Femur (tissue), 1 donor: Measurements from ENCODE around the gene KBTBD12.
A peak's percentile ranks its signal among the peaks of the same experiment; 100 is the strongest.
"Not testable (repeated sequence)": the region's sequence is repeated elsewhere in the genome, so short reads cannot be mapped to it uniquely, and the experiment has no call there.

ENCODE experiments used
- DNase-seq: peaks from one replicate; pipeline ENCODE4 v3.0.0-alpha.2; 2017

The KBTBD12 gene, protein sequence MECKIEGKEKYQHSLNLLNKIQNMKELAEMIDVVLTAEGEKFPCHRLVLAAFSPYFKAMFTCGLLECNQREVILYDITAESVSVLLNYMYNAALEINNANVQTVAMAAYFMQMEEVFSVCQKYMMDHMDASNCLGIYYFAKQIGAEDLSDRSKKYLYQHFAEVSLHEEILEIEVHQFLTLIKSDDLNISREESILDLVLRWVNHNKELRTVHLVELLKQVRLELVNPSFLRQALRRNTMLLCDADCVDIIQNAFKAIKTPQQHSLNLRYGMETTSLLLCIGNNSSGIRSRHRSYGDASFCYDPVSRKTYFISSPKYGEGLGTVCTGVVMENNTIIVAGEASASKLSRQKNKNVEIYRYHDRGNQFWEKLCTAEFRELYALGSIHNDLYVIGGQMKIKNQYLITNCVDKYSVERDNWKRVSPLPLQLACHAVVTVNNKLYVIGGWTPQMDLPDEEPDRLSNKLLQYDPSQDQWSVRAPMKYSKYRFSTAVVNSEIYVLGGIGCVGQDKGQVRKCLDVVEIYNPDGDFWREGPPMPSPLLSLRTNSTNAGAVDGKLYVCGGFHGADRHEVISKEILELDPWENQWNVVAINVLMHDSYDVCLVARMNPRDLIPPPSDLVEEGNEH

DNA sequence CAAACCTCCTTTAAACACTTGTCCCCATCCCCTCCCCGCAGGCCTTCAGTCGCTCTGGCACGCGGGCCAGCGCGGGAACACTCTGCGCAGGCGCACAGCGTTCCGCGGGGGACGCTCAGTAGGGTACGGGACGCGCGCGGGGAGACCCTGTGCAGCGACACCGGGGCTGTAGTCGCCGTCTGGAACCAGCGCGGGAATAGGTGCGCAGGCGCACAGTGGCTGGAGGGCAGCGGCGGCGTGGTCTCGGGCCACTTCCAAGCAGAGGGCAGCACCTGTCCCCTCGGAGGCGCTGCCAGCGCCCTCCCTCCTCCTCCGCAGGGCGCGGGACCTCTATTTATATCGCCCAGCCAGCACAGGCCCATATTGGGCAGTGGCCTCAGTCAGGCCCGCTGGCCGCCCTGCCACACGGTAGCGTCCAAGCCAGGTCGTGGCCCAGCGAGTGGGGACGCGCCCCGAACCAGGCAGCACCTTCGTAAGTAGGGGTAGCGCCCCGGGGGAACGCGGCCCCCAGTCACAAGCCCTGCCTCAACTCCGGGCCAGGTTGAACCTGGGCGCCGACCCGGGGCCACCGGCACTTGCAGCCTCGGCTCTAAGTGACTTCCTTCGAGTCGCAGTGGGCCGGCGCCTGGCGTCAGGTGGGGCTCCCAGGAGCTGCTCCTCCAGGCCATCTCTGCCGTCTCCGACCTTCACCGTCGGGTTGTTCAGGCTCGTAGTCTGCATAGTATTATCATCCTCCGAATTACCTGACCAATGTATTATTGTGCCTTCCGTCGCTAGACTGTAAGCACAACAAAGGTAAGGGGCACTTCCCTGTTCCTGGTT lies at the start of gene KBTBD12:
KBTBD12 (plus strand) TSS at position 118 of the 822 bp plus-strand sequence. CDS start 7,830 bp downstream, outside the sequence.
- DNase-seq: peak; percentile 79

DNA sequence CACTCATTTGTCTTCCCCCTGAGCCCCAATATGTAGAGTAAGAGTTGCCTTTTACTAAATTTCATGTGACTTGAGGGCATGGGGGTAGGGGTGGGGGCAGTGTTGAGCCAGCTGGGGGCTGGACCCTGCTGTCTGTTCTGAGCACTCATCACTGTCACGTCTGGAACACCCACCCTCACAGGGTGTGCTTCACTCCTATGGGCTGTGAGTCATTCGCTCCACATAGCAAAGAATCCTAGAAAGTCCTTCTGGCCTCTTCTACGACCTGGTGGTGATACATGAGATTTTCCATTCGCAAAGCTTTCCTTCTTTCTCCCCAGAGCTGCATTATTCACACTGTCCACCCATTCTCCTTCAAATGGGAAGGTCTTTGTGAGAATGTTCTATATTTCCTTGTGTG lies 49.1 kb upstream of the KBTBD12 start:
- DNase-seq: no peak

DNA sequence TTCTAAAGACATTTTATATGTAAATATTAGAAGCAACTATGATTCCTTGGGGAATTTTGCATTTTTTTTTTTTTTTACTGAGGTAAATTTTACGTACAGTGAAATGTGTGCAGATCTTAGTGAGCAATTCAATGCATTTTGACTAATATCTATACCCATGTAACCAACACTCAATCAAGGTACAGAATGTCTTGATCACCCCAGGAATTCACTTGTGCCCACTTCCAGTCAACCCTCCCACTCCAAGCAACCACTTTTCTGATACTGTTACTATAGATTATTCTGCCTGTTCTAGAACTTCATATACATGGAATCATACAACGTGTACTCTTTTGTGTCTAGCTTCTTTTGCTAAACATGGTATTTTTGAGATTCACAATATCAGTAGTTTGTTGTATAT lies 47.6 kb upstream of the KBTBD12 start:
- DNase-seq: no peak

DNA sequence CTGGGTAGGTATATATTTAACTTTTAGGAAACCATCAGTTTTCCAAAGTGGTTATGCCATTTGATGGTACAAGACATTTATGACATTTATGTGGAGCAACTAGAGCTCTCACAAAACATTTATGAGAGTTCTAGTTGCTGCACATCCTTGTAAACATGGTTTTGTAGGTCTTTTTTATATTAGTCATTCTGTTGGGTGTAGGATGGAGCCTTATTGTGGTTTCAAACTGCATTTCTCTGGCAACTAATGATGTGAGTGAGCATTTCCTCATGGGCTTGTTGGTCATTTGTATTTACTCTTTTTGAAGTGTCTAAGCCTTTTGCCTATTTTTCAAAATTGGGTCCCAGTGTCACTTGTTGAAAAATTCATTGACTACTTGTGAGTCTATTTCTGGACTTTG lies 47.0 kb upstream of the KBTBD12 start:
- no peak for DNase-seq

GRCh38 chr3:127870156-127870555 lies 44.9 kb upstream of the KBTBD12 start:
- no peak for DNase-seq

DNA sequence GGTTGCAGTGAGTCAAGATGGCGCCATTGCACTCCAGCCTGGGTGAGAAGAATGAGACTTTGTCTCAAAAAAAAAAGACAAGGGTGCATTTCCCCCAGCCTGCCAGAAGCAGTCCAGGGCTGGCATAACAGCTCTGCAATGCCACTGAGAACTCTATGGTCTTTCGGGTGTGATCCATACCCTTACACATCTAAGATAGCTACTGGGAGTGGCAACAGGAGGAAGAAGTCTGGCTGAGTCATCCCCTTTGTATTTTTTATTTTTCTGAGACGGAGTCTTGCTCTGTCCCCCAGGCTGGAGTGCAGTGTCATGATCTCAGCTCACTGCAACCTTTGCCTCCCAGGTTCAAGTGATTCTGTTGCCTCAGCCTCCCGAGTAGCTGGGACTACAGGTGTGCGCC lies 40.9 kb upstream of the KBTBD12 start:
- DNase-seq: not testable (repeated sequence)

GRCh38 chr3:127881586-127881985 lies 33.4 kb upstream of the KBTBD12 start:
- no peak for DNase-seq

- no peak for DNase-seq
Observed at GRCh38 chr3:127884041-127884440, 31.0 kb upstream of the KBTBD12 start.

DNA sequence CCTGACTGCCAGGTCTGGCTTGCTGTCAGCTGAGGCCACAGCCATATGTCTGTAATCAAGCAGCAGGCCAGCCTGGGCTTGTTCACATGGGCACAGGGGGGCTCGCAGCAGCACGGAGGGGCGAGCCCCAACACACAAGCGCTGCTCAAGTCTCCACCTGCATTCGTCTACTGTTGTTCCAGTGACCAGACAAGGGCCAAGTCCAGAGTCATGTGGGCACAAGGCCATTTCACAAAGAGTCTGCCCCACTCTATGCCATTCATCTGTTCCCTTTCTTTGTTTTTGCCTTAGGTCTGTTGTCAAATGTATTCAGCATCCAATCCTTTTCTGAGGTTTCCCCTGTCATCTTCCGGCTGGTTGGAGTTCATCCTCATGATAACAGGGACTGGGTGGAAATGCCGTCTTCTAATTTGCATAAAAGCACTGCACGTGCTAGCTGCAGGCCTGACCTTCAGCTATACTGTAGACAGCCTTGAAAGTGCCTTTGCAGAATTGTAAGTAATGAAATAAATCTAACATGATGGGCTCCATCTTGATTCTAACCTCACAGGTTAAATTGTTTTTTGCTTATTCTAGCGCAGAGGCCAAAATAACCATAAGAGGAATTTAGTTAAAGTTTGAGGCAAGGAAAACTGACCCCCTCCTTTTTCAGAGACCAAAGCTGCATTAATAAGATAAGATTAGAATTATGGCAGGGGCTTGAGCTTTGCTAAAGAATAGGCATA lies 28.6 kb upstream of the KBTBD12 start:
- no peak for DNase-seq

DNA sequence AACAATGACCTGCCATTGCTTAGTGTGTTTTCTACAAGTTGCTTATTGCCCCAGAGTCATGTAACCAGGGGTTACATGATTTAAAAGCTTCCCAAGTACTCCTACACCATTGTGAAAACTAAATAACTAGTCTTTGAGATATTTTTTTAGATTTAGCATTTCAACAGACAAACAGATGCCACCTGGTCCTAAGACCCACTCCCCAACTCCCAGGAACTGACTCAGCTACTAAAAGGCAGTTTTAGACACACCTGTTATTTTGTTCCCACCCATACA lies 28.1 kb upstream of the KBTBD12 start:
- DNase-seq: no peak

GRCh38 chr3:127887321-127887720 lies 27.7 kb upstream of the KBTBD12 start:
- no peak for DNase-seq

DNA sequence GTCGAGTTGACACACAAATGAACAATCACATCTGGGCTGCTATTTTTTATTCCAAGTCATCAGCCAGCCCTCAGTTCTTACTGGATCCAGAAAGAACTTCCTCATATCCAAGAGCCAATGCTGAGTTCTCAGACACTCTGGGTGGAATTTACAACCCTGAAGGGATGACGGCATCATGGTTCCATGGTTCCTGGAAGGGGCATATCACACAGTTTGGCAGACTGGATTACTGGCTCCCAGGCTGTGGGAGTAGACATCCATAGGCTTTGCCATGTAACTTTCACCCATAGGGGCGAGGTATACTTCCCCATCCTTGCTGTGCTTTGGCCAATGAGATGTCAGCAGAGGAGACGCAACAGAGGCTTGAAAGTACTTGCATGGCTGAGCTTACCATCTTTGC lies 26.9 kb upstream of the KBTBD12 start:
- DNase-seq: no peak

DNA sequence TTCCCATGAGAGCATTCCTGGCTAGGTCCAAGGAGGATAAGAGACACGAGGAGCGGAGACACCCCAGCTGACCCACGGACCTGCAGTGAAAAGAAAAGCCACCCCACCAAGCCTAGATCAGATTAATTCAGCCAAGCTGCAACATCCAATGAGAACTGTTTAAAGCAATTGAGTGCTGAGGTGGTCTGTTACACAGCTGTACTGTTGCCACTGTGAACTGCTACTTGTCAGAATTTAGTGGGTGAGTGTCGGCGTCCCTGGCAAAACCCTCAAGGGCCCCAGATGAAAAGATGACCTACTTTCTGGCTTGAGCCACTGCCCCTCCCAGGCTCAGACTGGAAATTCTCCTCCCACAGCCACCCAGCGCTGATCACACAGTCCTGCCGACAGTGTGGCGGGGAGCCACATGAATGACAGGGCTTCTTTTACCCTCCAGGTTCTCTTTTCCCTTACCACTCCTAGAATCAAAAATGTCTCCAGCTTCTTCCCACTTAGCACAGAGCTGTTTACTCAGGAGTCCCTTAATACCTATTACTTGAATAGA lies 26.4 kb upstream of the KBTBD12 start:
- peak; percentile 60 for DNase-seq

DNA sequence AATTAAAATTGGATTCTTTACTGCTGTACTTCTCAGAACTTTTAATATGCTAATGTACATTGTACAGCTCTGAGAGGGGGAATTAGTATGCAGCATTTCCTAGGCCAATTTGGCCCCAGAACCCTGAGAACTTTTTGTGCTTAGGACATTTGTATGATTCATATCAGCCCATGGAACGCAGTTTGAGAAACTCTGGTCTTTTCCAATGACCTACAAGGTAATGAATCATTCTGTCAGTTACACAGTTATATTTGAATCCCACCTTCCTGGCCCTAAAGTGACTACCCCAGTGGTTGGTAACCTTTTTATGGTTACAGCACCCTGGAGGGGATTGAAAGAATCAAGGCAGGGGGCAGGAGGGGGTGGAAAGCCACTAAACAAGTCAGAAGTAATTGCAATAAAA lies 25.6 kb upstream of the KBTBD12 start:
- no peak for DNase-seq

GRCh38 chr3:127889976-127890650 lies 24.9 kb upstream of the KBTBD12 start:
- DNase-seq: no peak

DNA sequence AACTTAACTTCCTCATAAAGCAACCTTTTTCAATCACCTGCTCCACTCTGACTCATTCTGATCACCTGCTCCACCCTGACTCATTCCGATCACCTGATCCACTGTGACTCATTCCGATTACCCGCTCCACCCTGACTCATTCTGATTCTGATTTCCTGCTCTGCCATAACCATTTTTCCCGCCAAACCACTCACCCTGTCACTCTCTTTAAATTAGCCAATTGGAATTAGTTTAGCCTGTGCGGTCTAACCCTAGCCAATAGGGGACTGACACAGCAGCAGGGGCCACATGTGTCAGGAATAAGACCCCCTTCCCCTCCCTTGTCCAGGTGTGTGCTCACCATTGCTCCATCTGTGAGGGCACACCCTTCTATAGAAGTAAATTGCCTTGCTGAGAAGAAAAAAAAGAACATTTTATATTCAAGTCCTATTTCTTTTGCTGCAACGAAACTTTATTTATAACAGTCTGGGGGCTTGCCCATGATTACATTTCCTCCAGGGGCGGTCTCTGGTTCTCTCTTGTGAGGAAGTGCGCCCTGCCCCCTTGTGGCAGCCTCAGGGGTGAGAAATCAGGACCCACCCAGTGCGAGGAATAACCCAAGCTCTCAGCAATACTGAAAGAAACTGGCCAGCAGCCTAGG lies 24.3 kb upstream of the KBTBD12 start:
- DNase-seq: not testable (repeated sequence)

DNA sequence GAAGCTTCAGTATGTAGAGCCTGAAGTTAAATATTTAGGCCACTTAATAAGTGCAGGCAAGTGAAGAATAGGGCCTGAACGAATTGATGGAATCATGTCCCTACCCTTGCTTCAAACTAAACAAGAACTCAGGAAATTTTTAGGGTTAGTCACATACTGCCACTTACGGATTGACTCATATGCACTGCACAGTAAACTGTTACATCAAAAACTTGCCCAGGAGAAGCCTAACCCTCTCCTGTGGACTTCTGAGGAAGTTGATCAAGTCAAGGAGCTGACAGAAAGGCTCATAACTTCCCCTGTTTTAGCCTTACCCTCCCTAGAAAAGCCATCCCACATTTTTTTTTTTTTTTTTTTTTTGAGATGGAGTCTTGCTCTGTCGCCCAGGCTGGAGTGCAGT lies 20.6 kb upstream of the KBTBD12 start:
- DNase-seq: no peak

DNA sequence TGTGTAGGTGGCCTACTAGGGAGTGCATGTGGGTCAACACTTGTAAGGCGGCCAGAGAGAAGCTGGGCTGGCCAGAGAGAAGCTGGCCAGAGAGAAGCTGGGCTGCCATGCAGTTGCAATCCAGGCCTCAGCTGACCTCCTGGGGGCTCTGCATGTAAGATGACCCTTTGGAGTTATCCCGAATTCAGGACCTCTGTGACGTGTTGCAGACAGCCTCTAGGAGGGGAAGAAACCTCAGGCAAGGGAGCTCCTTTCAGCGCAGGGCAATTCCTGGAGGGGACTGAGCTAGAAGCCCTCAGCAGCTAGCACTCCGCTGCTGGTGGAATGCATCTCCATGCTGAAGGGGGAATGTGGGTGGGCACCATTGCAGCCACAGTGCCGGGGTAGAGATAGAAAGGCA lies 15.8 kb upstream of the KBTBD12 start:
- DNase-seq: no peak

DNA sequence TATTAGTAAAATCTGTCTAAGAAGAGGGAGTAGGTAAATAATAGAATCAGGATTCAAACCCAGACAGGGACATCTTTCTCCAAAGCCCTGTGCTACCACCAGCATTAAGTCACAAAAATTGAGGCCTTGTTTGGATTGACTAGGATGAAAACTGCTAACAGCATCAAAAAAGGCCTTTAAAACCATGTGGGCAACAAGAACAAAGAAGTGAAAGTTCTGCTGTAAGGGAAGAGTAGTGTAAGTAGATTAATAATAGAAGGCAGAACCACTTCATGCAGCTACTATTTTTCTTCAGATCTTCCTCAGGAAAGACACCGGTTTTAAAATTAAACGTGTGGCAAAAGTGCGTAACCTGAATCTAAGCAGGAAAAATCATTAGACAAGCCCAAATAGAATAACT lies 15.3 kb upstream of the KBTBD12 start:
- DNase-seq: no peak

DNA sequence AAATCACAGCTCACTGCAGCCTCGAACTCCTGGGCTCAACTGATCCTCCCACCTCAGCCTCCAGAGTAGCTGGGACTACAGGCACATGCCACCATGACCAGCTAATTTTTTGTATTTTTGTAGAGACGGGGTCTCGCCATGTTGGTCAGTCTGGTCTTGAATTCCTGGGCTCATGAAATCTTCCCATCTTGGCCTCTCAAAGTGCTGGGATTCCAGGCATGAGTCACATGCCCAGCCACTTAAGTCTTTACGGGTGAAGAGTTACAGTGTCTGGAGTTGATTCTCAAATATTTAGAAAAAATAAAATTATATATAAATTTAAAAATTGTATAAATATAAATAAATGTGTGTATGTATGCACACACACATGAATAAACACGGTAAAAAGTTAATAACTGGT lies 14.5 kb upstream of the KBTBD12 start:
- no peak for DNase-seq

- no peak for DNase-seq
Observed at GRCh38 chr3:127902486-127902885, 12.5 kb upstream of the KBTBD12 start.
